GM21786 (cell line): ENCODE data around the gene PRF1.

Experiments
- ATAC-seq: cut with Tn5 transposase; IDR thresholded peaks from one replicate; pipeline ENCODE4 v1.9.1; 2021; ENCODE audit not compliant: unreplicated experiment

Gene PRF1

DNA sequence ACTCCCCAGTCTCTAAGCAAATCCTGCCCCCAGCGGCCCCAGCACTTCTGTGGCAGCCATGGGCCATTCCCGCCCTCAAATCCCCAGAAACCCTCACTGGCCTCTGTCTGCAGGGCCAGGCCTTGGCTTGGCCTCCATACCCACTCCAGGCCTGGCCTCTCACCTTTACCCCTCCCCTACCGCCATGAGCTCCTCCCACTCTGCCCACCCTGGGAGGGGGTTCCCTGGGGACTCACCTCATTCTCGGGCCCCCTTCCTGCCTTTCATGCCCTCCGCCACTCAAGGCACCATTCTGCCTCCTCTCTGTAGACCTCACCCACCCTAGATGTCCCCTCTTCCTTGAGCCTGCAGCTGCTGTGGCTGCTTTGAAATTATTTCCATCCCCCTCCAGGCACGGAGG lies 41.0 kb downstream of the PRF1 start:
- ATAC-seq, result no peak

DNA sequence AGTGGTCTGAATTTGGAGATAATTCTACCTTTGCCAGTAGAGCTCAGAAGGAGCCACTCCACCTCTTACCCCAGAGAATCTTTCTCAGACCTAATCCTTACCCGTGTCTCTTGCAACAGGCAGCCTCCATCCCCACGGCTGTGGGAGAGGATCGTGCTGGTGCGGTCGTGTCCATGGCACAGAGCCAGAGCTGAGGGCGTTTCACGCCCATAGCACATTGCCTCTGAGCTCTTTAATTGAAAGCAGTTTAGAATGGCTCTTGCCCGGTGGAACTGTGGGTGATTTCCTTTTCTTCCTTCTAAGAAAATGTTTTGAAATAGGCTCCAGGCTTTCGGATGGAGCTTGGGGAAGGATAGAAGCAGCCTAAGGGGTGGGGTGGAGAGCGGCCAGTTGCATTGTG lies 41.5 kb downstream of the PRF1 start:
- ATAC-seq, result no peak

DNA sequence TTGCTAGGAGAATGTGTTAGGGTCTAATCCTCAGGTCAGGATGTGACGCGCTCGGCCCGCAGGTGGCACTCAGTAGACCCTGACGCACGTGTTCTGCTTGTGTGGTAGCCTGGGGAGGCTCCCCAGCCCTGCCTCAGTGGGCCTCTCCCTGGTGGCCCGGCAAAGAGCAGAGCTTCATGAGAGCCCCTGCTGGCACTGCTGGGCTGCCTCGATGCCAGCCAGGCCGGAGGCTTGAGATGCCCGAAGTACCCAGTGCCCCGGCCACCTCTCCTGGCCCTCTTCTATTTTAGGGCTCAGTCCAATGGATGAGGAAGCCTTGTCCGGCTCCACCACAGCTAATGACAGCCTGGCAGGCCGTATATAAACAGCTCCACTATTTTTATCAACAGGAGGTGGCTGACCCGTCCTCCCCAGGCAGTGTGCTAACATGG lies 42.0 kb downstream of the PRF1 start:
- ATAC-seq, result no peak

DNA sequence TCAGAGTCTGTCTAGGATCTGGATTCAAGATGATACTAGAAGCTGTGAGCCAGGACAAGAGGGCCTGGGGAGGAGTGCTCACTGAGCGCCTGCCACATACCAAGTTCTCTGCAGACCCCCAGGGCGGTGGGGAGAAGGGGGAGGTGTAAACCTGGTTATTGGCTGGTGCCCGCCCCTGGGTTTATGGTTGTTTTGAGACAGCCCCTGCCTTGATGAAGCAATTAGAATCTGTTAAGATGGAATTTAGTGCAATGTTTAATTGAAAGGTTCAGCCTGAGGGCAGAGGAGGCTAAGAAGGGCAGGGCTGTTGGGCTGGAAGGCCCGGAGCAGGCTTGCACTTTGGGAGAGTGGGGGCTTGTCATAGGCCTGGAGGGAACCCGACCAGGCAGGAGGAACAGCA lies 42.7 kb downstream of the PRF1 start:
- no peak for ATAC-seq

DNA sequence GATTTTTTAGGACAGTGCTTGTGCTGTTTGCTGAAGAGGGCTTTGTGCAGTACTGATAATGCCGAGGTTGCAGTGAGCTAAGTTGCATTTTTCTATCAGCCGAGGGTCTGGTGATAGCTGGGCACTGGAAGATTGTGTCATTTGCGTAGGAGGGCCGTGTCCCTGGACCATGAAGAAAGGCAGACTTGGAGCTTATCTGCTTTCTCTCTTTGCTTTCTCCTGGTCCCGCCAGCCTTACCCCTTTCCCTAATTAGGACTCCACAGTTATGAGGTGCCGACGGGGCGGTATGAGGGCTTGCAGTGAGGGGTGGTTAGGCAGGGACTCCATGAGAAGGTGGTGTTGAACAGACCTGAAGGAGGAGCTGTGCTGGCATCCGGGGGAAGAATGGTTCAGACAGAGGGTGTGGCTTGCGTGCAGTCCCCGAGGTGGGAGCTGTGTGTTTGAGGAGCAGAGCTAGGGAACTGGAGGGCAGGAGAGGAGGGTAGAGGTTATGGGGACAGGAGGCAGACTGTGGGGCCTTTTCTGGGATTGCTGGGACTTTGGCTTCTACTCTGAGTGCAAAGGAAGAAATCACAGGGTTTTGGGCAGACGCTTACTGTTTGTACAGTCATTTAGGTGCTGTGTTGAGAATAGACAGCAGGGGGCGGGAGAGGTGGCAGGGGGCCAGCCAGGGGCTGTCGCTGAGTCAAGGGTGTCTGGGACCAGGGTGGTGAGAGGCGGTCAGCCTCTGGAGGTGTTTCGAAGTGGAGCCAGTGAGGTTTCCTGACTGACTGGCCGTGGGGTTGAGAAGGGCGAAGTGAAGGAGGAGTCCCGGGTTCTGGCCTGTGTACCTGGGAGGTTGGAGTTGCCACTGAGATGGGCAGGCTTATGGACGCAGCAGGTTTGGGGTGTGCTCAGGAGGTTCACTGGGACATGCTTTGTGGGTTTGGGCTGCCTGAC lies 43.4 kb downstream of the PRF1 start:
- no peak for ATAC-seq

DNA sequence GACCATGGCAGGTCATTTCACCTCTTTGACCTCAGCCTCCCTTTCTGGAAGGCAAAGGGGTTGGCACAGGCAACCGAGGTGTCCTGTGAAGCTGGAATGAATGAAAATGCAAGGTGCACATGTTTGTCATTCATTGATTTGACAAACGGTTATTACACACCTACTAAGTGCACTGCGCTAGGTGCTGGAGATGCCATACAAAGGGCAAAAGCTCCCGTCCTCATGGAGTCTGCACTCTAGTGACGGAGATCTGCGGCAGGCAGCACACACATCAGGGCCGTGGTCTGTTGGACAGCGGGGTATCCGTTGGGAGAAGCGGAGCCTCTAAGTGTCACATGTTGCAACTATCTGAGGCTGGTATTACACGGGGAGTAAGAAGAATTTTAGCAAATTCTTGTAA lies 44.2 kb downstream of the PRF1 start:
- ATAC-seq, result no peak

DNA sequence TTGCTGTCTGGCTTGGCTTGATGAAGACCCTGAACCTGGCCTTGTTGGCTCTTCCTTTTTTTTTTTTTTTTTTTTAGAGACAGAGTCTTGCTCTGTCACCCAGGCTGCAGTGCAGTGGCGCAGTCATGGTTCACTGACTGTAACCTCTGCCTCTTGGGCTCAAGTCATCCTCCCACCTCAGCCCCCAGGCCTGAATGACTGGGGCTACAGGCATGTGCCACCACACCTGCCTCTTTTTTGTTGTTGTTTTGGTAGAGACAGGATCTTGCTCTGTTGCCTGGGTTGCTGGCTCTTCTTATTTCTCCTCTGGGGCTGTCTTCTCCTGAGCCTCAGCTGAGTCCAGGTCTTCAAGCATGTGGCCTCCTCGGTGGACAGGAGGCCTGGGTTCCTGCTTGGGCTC lies 44.7 kb downstream of the PRF1 start:
- no peak for ATAC-seq

DNA sequence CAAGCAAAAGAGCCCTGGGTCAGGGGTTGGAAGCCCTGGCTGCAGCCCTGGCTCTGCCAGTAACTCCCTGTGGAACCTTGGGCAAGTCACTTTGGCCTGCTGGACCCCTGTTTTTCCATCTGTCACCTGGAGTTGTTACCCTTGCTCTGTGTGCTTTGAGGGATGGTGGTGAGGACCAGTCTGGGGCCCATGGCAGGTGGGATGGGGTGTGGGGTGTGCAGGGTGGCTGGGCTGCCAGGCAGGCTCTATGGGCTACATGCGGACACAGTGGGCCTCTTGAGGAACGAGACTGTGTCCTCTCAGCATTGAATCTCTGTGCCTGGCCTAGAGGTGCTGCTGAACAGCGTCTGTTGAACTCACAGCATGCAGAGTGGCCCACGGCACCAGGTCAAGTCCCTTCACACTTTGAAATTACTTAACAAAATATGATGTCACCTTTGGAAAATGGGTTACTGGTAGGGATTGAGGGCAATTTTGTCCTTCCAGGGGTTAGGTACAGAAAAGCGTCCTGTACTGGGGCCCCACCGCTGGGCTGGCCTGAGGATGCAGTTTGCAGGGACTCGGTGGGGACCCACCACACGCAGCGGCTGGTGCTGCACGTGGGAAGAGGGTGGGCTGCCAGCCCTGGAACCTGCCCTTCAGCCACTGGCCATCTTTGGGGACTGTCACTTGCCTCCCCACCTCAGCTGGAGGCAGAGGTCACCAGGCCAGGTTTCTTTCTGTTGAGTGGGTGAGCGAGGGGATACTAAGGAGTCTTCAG lies 45.3 kb downstream of the PRF1 start:
- no peak for ATAC-seq

DNA sequence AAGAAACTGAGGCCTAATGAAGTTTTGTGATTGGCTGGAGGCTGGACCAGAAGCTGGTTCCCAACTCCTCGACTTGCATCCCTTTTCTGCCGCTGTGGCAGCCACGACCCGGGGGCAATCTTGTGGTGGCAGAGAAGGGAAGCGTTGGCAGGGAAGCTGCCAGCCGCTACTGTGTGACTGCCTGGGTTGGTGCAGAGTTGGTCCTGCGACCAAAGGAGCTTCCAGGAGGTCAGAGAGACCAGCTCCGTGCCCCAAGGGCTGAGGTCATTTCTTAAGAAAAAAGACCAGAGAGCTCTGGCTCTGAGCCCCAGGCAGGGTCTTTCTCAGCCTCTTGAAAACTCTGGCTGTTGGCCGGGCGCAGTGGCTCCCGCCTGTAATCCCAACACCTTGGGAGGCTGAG lies 47.2 kb downstream of the PRF1 start:
- no peak for ATAC-seq

DNA sequence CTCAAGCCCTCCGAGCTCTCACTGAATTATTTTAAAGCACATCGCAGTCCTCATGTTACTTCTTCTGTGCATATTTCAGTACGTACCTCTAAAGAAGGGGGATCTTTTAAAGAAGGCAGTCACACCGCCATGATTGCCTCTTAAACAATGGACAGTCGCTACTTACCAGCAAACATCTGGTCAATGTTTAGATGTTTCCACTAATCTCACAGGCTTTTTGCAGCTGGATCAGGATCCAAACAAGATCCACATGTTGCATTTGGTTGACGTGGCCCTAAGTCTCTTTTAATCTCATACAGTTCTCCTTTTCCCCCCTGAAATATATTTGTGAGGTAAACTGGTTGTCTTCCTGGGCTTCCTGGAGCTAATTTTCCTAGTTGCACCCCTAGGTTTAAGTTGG lies 50.0 kb downstream of the PRF1 start:
- ATAC-seq, result no peak

DNA sequence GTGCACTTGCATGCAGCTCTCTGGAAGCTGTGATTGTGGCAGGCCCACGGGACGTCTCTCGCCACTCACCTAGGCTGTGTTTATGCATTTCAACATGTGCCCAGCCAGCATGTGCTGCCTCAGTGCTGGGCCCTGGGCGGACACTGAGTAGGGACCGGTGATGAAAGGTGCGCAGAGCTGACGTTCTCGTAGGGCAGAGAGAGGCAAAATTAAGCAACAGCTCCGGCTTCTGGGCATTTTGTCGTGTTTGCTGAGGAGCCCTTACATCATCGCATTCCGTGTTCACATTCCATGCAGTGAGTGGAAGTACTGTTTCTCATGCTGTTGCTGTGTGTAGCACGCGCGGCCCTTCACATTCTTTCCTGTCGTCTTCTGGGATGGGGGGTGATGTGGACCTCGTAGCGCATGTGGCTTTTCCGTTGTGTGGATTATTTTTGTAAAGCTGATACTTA lies 50.5 kb downstream of the PRF1 start:
- ATAC-seq, result no peak

DNA sequence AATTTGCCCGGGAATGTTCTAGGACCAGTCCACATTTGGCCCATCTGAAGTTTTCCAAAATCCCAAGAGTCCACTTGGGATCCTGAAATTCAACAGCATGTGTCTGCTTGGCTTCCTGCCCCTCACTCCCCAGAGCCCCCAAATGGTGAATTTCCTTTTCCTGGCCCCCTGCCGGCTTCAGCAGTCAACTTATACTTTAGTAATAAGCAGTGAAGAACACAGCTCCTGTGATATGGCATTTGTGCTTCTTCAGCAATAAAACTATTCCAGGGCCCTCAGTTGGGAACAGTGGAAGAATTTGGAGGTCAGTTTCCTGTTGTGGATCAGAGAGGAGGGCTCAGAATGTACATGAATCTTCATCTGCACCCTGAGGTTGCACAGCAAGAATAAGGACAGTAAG lies 51.1 kb downstream of the PRF1 start:
- ATAC-seq, result no peak

DNA sequence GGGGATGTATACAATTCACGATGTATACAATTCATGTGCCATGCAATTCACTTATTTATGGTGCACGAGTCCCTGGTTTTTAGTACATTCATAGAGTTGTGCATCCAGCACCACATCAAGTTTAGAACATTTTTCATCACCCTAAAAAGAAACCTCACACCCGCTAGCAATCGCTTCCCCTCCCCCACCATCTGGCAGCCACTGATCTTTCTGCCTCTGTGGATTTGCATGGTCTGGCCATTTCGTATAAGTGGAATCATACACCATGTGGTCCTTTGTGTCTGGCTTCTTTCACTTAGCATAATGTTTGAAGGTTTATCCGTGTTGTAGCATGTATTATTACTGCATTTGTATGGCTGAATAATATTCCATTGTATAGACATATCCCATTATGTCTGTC lies 52.1 kb downstream of the PRF1 start:
- no peak for ATAC-seq

DNA sequence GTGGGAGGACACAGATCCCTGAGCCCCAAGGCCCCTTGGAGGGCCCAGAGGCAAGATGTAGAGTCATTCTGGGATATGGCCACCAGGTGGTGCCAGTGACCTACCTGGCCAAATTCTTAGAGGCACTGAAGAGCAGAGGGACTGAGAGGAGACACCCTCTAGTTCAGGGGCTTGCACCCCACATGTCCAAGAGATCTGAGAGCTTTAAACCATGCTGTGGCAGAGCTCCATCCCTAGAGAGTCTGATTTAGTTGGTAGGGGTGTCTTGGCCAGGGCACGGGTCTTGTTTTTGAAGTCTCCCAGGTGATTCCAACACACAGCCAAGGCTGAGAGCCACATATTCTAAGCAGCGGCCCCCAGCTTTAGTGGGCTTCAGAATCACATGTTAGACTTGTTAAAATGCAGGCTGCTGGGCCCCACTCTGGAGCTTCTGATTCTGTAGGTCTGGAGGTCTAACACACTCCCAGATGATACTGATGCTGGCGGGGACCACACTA lies 52.5 kb downstream of the PRF1 start:
- no peak for ATAC-seq

DNA sequence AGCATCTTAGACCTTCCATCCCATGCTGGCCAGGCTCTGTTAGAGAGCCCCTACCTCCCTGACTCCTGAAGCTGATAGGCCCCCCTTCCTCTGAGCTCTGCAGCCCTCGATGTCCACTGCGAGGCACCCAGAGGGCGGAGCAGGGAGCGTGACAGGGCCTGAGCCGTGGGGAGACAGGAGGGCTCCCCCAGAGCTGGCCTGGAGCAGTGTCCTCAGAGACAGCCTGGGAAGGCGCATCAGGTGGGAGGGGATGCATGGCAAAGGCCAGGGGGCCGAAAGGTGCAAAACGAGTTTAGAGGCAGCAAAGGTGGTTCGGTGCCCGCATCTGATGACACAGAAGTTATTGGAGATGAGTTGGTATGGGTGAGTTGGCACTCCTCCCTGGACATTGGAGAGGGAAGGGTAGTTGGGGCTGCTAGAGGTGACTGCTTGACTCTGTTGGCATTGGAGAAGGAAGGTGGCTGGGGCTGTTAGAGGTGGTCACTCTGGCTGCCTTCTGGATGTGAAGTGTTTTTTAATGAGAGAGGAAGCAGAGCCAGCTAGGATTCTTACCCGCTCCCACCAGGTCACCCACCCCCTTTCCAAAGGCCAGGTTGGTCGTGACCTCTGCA lies 53.1 kb downstream of the PRF1 start:
- ATAC-seq, result no peak
